GM12878 (cell line): Measurements from ENCODE around the gene ABCG4. TPM values are rescaled to one million over a fixed set of nuclear protein-coding genes. Genes with fewer than 3 reads are reported as not detected.

Experiments
- ATAC-seq: fragments of 200-7000 bp; cut with Tn5 transposase; 3 replicates; pipeline ENCODE4 v1.9.1; 2020; ENCODE audit warnings: mild to moderate bottlenecking, moderate library complexity
- BruUV-seq: library from RNA; stranded (reverse); fragments of 400-500 nt; replicated peaks from 2 replicates; lab custom pipeline; 2021; lab: Mats Ljungman, UMichigan
- CTCF ChIA-PET: fragments of 300-600 bp; sonication (Branson Sonifier 250); formaldehyde crosslinking; extraction: SDS; loops from one replicate; lab custom pipeline; 2021; ENCODE audit warnings: inconsistent platforms; lab: Yijun Ruan, JAX
- POLR2A ChIA-PET: fragments of 350-600 bp; formaldehyde crosslinking; extraction: SDS; loops from one replicate; lab custom pipeline; 2021; ENCODE audit warnings: inconsistent platforms; lab: Charles Lee
- RAD21 ChIA-PET: fragments of 300-600 bp; sonication (Branson Sonifier 250); formaldehyde crosslinking; loops from one replicate; lab custom pipeline; 2023; ENCODE audit warnings: antibody characterized with exemption; ENCODE audit not compliant: unreplicated experiment; lab: Charles Lee
- SMC1A ChIA-PET: fragments of 300-600 bp; sonication (Branson Sonifier 250); formaldehyde crosslinking; loops from one replicate; lab custom pipeline; 2023; ENCODE audit not compliant: unreplicated experiment, uncharacterized antibody; lab: Charles Lee
- DNase-seq: peaks from one replicate; pipeline ENCODE4 v3.0.0-alpha.2; 2011; ENCODE audit warnings: low read depth, low spot score
- FAIRE-seq: peaks from 3 replicates; lab custom pipeline; 2011; peaks lifted over from hg19 to GRCh38; lab: Jason Lieb, UNC
- H2AFZ ChIP-seq: 2 replicates; pipeline ENCODE4 v1.6.0; 2011; ENCODE audit warnings: low read depth, low read length, control low read depth; ENCODE audit not compliant: control insufficient read depth
- H3K27ac ChIP-seq: 2 replicates; pipeline ENCODE4 v1.5.1; 2011; ENCODE audit warnings: control low read depth; ENCODE audit not compliant: control insufficient read depth, insufficient read depth
- H3K27me3 ChIP-seq, 2 experiments: replicated peaks in 1 of 2; 2 replicates each; pipeline versions ENCODE4 v1.6.0 to v1.6.1; 2011; ENCODE audit warnings: low read length in 1 of 2; ENCODE audit not compliant: control insufficient read depth in 2 of 2, insufficient read depth in 2 of 2
- H3K36me3 ChIP-seq, 2 experiments: 2 replicates each; pipeline ENCODE4 v1.5.1; 2011; ENCODE audit warnings: low read length in 1 of 2; ENCODE audit not compliant: control insufficient read depth in 2 of 2, insufficient read depth in 2 of 2
- H3K4me1 ChIP-seq: 2 replicates; pipeline ENCODE4 v1.6.1; 2011; ENCODE audit warnings: mild to moderate bottlenecking, low read length, moderate library complexity, mixed read lengths; ENCODE audit not compliant: control insufficient read depth, insufficient read depth
- H3K4me2 ChIP-seq: 2 replicates; pipeline ENCODE4 v1.6.0; 2011; ENCODE audit warnings: control low read depth; ENCODE audit not compliant: control insufficient read depth, insufficient read depth
- H3K4me3 ChIP-seq: fragments of 200-600 bp; sonication (generic); 2 replicates; pipeline ENCODE4 v1.5.1; 2016
- H3K79me2 ChIP-seq: 2 replicates; pipeline ENCODE4 v1.6.0; 2011; ENCODE audit warnings: low read length; ENCODE audit not compliant: control insufficient read depth, insufficient read depth
- H3K9ac ChIP-seq: 2 replicates; pipeline ENCODE4 v1.8.0; 2011; ENCODE audit warnings: low read length, control low read depth, mixed read lengths; ENCODE audit not compliant: control insufficient read depth, insufficient read depth
- H3K9me3 ChIP-seq: replicated peaks from 3 replicates; pipeline ENCODE4 v1.5.1; 2011; ENCODE audit warnings: mild to moderate bottlenecking, low read length; ENCODE audit not compliant: control insufficient read depth, insufficient read depth
- H4K20me1 ChIP-seq: 2 replicates; pipeline ENCODE4 v1.6.0; 2011; ENCODE audit not compliant: control insufficient read depth, insufficient read depth
- BHLHE40 ChIP-seq, 2 experiments: fragments of 450-650 bp in 1 of 2; IDR thresholded peaks; 2 replicates each; pipeline ENCODE4 v1.6.1; 2011 to 2017; ENCODE audit warnings: low read depth in 2 of 2, borderline replicate concordance in 1 of 2, improper control_type of control experiment in 1 of 2, low read length in 1 of 2, mild to moderate bottlenecking in 1 of 2
- CBFB ChIP-seq: IDR thresholded peaks from 2 replicates; pipeline ENCODE4 v1.6.1; 2016; ENCODE audit warnings: antibody characterized with exemption, low read depth
- CHD1 ChIP-seq: IDR thresholded peaks from 2 replicates; pipeline ENCODE4 v1.6.1; 2012; ENCODE audit warnings: low read depth, low read length, improper control_type of control experiment
- IKZF2 ChIP-seq, 2 experiments: fragments of 450-650 bp; IDR thresholded peaks; 2 replicates each; pipeline ENCODE4 v1.6.1; 2017; ENCODE audit warnings: mild to moderate bottlenecking in 2 of 2, moderate library complexity in 2 of 2
- POU2F2 ChIP-seq: IDR thresholded peaks from 3 replicates; pipeline ENCODE4 v1.6.1; 2011; ENCODE audit warnings: low read depth, mild to moderate bottlenecking, low read length, borderline replicate concordance
- RAD21 ChIP-seq: IDR thresholded peaks from 2 replicates; pipeline ENCODE4 v1.6.1; 2011; ENCODE audit warnings: mild to moderate bottlenecking, low read depth, low read length, moderate library complexity; ENCODE audit not compliant: insufficient read depth
- RUNX3 ChIP-seq: IDR thresholded peaks from 2 replicates; pipeline ENCODE4 v1.6.1; 2012; ENCODE audit warnings: low read length, inconsistent platforms
- SMC3 ChIP-seq: IDR thresholded peaks from 2 replicates; pipeline ENCODE4 v1.6.1; 2011; ENCODE audit warnings: low read length, improper control_type of control experiment, borderline replicate concordance
- SUZ12 ChIP-seq: fragments of 200-600 bp; sonication (generic); IDR thresholded peaks from one replicate; pipeline ENCODE4 v1.6.1; 2018; ENCODE audit warnings: antibody characterized with exemption, mild to moderate bottlenecking; ENCODE audit not compliant: unreplicated experiment
- WGBS: methylation state at CpG from one replicate; pipeline ENCODE4 v1.1.6; 2016; ENCODE audit warnings: low lambda C conversion rate; ENCODE audit not compliant: insufficient replicate concordance, insufficient coverage; ENCODE audit errors: missing lambda C conversion rate; 5-methylcytosine and 5-hydroxymethylcytosine counted together
- in situ Hi-C: fragments of 300-500 bp; cut with MboI; formaldehyde crosslinking; loops from 9 replicates; pipeline ENCODE4 v1.14.3; 2018; ENCODE audit warnings: mixed read lengths
- intact Hi-C: fragments of 100-400 bp; cut with micrococcal nuclease; formaldehyde crosslinking; loops from one replicate; pipeline ENCODE4 v1.14.2; 2022; ENCODE audit not compliant: unreplicated experiment
- polyA plus RNA-seq, 11 experiments: library from polyadenylated mRNA; depleted of rRNA in 4 of 11; unstranded in 6 of 11; stranded (reverse) in 5 of 11; fragments of >200 nt; fragmentation: Nextera tagmentation in 4 of 11; fragmentation: Illumina TruSeq in 1 of 11; extraction: Ambion mirVana in 4 of 11; extraction: Trizol in 1 of 11; gene quantifications; 1 replicate in 1 of 11; 2 replicates in 10 of 11; pipeline versions ENCODE4 v1.2.1 to v1.2.3, GENCODE V29; 2011 to 2016; ENCODE audit warnings: inconsistent platforms in 2 of 11, missing spikeins in 2 of 11, low read depth in 1 of 11
- total RNA-seq, 4 experiments: library from RNA; depleted of rRNA in 3 of 4; stranded (reverse); fragments of >200 nt in 3 of 4; fragmentation: Illumina TruSeq in 1 of 4; extraction: Trizol in 1 of 4; gene quantifications; 2 replicates each; pipeline versions ENCODE4 v1.2.1 to v1.2.3, GENCODE V29; 2013 to 2021
- TF ChIP-seq, protein P1 (sequence below): IDR thresholded peaks from 2 replicates; pipeline ENCODE4 v1.6.1; 2012; ENCODE audit warnings: low read depth, low read length, improper control_type of control experiment
- TF ChIP-seq, protein P2 (sequence below), 3 experiments: IDR thresholded peaks in 2 of 3; conservative IDR thresholded peaks in 1 of 3; 2 replicates each; pipeline ENCODE4 v1.5.1; 2011; ENCODE audit warnings: low read depth in 3 of 3, low read length in 3 of 3, mild to moderate bottlenecking in 3 of 3, control low read depth in 2 of 3, moderate library complexity in 2 of 3, inconsistent platforms in 1 of 3, mixed read lengths in 1 of 3; ENCODE audit not compliant: control insufficient read depth in 2 of 3, insufficient read depth in 1 of 3; ENCODE audit errors: extremely low read depth in 1 of 3

Gene ABCG4
- total and polyA plus RNA-seq, 10 of the 15 experiments (the other 5 are each of a cell fraction or from before 2014, with no cell fraction given): not detected

DNA sequence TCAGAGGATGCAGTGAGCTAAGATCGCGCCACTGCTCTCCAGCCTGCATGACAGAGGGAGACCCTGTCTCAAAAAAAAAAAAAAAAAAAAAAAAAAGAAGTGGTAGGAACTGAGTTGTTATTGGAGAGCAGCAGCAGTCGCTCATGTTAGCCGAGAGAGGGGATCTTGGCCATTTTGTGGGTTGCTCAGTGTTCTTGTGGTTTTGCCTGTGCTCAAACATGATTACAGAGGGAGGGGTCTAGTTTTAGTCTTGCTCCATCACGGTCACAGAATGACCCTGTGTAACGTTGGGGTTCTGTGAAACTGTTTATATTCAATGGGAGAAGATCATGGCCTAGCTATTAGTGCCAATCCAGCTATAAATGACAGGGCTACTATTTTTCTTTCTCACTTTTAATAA is 49.1 kb upstream of the ABCG4 start:
- ChIA-PET SMC1A (interaction anchor here (0.7 to 1.1 kb wide), 3 partner anchors 15 to 80 kb away, joined by 3 to 4 read pairs (median 3); partner anchors contain the start of gene HMBS), RAD21 (interaction anchor here (0.8 kb wide), 1 partner anchor 9 kb away, joined by 3 read pairs; no protein-coding TSS in a partner anchor), CTCF (interaction anchor here (0.7 to 1.7 kb wide), 10 partner anchors 9 to 226 kb away, joined by 3 to 13 read pairs (median 4); partner anchors contain the start of genes HINFP and VPS11), POLR2A (interaction anchor here (1.0 to 6.8 kb wide), 4 partner anchors 12 to 81 kb away, joined by 3 to 69 read pairs (median 4); partner anchors contain the start of genes HMBS and TRAPPC4)
- H3K36me3 ChIP-seq: peaks cover 6 to 7% of the 10 kb centered on the region in 2 experiments; a peak in 3 of 4 replicates
- peaks cover 20% of the 10 kb centered on the region for H3K4me1 ChIP-seq
- intact Hi-C loops (loop anchor here (5.0 kb wide), 2 partner anchors 82 to 172 kb away; partner anchors contain the start of genes BCL9L, RPS25 and TRAPPC4), in situ Hi-C loops (no loop called here)
- FAIRE-seq (no peak), ATAC-seq (no peak), DNase-seq (no peak)
- peak; percentile 39 for TF ChIP-seq RUNX3
- TF ChIP-seq, protein P1, sequence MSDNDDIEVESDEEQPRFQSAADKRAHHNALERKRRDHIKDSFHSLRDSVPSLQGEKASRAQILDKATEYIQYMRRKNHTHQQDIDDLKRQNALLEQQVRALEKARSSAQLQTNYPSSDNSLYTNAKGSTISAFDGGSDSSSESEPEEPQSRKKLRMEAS: no peak
- peak overlapping the region; percentile 90 for H3K4me2 ChIP-seq
- H2AFZ ChIP-seq: no peak overlapping the region
- WGBS: 33% methylated on average over 2 of the region's 6 CpGs
- H3K4me3 ChIP-seq: peak overlapping the region; percentile 97; the same call in 1 of the 2 replicates
- no TSS peak for BruUV-seq
- H3K27ac ChIP-seq: no peak overlapping the region
- no peaks in the 10 kb centered on the region for H3K27me3 ChIP-seq
- H3K9ac ChIP-seq: no peak overlapping the region
- no peaks in the 10 kb centered on the region for H3K9me3 ChIP-seq
- no peaks in the 10 kb centered on the region for H4K20me1 ChIP-seq
- H3K79me2 ChIP-seq: peaks cover 29% of the 10 kb centered on the region

DNA sequence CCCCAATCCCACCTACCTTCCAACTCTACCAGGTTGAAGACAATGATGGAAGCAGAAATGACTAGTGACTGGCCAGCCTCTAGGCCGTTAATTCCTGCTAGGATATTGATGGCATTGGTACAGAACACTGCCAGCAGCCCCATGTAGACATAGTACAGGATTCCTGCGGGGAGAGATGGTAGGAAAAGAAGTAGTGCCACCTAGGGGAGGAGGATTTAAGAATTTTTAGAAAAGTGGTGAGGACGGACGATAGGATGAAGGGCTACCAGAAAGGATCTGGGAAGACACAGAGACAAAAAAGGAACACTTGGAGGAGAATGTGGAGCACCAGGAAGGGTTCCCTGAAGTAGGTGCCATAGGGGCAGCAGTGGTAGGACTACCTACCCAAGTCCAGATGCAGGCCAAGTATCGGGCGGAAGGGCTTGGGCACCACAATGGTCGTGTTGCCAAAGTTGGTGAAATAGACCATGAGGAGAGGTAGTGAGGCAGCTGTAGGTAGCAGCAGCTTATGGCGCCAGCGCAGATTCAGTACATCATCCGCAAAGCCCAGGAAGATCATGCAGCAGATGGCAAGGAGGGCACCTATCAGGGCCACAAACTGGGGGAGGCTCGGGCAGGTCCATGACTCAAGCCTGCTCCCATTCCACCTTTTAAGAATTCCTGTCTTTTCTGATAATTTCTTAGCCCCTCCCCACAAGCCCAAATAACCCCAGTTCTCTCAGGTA is 48.4 kb upstream of the ABCG4 start:
- Histone ChIP-seq H3K4me3 (peak overlapping the region; percentile 97), H3K9ac (peak overlapping the region; percentile 87), H3K79me2 (peaks cover 23% of the 10 kb centered on the region), H3K27me3 (no peaks in the 10 kb centered on the region), H3K4me1 (peaks cover 20% of the 10 kb centered on the region), H3K9me3 (no peaks in the 10 kb centered on the region), H3K4me2 (peak overlapping the region; percentile 90), H3K27ac (no peak overlapping the region), H2AFZ (peak overlapping the region; percentile 26; the same call in 1 of the 2 replicates), H4K20me1 (no peaks in the 10 kb centered on the region), H3K36me3 (peaks cover 6 to 7% of the 10 kb centered on the region in 2 experiments; a peak in 3 of 4 replicates)
- DNase-seq (no peak), ATAC-seq (no peak), FAIRE-seq (no peak)
- ChIA-PET POLR2A (interaction anchor here (1.0 to 6.8 kb wide), 4 partner anchors 11 to 82 kb away, joined by 3 to 69 read pairs (median 4); partner anchors contain the start of genes HMBS and TRAPPC4), SMC1A (interaction anchor here (1.1 kb wide), 1 partner anchor 16 kb away, joined by 3 read pairs; the partner anchor contains the start of gene HMBS), RAD21 (interaction anchor here (0.8 kb wide), 1 partner anchor 8 kb away, joined by 3 read pairs; no protein-coding TSS in a partner anchor), CTCF (interaction anchor here (0.7 to 1.7 kb wide), 7 partner anchors 9 to 221 kb away, joined by 3 to 13 read pairs (median 4); partner anchors contain the start of genes HINFP and VPS11)
- no TSS peak for BruUV-seq
- no peak for TF ChIP-seq CHD1
- no peak for TF ChIP-seq BHLHE40 (IDR thresholded peaks at IDR 0.05; ENCODE audit: borderline replicate concordance in 1 of 2, low read depth in 2 of 2, low read length in 1 of 2)
- TF ChIP-seq CBFB: no peak
- TF ChIP-seq RAD21: peak; percentile 36; the same call in 1 of the 2 replicates
- TF ChIP-seq POU2F2: no peak
- peak; percentile 23; the same call in 1 of the 2 replicates for TF ChIP-seq SMC3
- no peak for TF ChIP-seq SUZ12
- TF ChIP-seq IKZF2 (IDR thresholded peaks at IDR 0.05): peak; percentile 54 to 56
- TF ChIP-seq, protein P2, sequence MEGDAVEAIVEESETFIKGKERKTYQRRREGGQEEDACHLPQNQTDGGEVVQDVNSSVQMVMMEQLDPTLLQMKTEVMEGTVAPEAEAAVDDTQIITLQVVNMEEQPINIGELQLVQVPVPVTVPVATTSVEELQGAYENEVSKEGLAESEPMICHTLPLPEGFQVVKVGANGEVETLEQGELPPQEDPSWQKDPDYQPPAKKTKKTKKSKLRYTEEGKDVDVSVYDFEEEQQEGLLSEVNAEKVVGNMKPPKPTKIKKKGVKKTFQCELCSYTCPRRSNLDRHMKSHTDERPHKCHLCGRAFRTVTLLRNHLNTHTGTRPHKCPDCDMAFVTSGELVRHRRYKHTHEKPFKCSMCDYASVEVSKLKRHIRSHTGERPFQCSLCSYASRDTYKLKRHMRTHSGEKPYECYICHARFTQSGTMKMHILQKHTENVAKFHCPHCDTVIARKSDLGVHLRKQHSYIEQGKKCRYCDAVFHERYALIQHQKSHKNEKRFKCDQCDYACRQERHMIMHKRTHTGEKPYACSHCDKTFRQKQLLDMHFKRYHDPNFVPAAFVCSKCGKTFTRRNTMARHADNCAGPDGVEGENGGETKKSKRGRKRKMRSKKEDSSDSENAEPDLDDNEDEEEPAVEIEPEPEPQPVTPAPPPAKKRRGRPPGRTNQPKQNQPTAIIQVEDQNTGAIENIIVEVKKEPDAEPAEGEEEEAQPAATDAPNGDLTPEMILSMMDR (IDR thresholded peaks at IDR 0.05 in 2 of 3, conservative IDR thresholded peaks at IDR 0.05 in 1 of 3; ENCODE audit: control insufficient read depth in 2 of 3, extremely low read depth in 1 of 3, insufficient read depth in 1 of 3, low read depth in 3 of 3, low read length in 3 of 3): peak; percentile 30 to 45 (median 31); a peak in 4 of 6 replicates
- in situ Hi-C loops: no loop called here
- intact Hi-C loops: loop anchor here (5.0 kb wide), 2 partner anchors 83 to 173 kb away; partner anchors contain the start of genes BCL9L, RPS25 and TRAPPC4
- WGBS: 26% methylated on average over 11 of the region's 11 CpGs
